Smooth muscle cell (in vitro differentiated cells): ENCODE data around the gene KCNK6. TPM values are rescaled to one million over a fixed set of nuclear protein-coding genes. Genes with fewer than 3 reads are reported as not detected.

Experiments
- DNase-seq: peaks from one replicate; lab custom pipeline; 2025; ENCODE audit not compliant: unreplicated experiment; lab: John Stamatoyannopoulos, UW
- H2AFZ ChIP-seq: fragments of 200-600 bp; sonication (generic); 2 replicates; pipeline ENCODE4 v1.6.0; 2016; ENCODE audit warnings: antibody characterized with exemption, low read depth, mild to moderate bottlenecking
- H3F3A ChIP-seq: fragments of 200-600 bp; sonication (generic); 2 replicates; pipeline ENCODE4 v1.6.0; 2017; ENCODE audit warnings: antibody characterized with exemption, low read depth
- H3K27ac ChIP-seq: fragments of 200-600 bp; sonication (generic); 2 replicates; pipeline ENCODE4 v1.5.1; 2016; ENCODE audit warnings: low read depth, mild to moderate bottlenecking
- H3K27me3 ChIP-seq: fragments of 200-600 bp; sonication (generic); 2 replicates; pipeline ENCODE4 v1.6.1; 2016; ENCODE audit warnings: low read depth, mild to moderate bottlenecking
- H3K36me3 ChIP-seq: fragments of 200-600 bp; sonication (generic); 2 replicates; pipeline ENCODE4 v1.5.1; 2016; ENCODE audit warnings: low read depth
- H3K4me1 ChIP-seq: fragments of 200-600 bp; sonication (generic); 2 replicates; pipeline ENCODE4 v1.5.1; 2016; ENCODE audit warnings: low read depth
- H3K4me2 ChIP-seq: fragments of 200-600 bp; sonication (generic); 2 replicates; pipeline ENCODE4 v1.6.0; 2016; ENCODE audit warnings: mild to moderate bottlenecking
- H3K4me3 ChIP-seq: fragments of 200-600 bp; sonication (generic); 2 replicates; pipeline ENCODE4 v1.5.1; 2016; ENCODE audit warnings: mild to moderate bottlenecking
- H3K79me2 ChIP-seq: fragments of 200-600 bp; sonication (generic); 2 replicates; pipeline ENCODE4 v1.6.0; 2016; ENCODE audit warnings: low read depth, mild to moderate bottlenecking
- H3K9ac ChIP-seq: fragments of 200-600 bp; sonication (generic); 2 replicates; pipeline ENCODE4 v1.6.0; 2016; ENCODE audit warnings: low read depth
- H3K9me3 ChIP-seq: fragments of 200-600 bp; sonication (generic); replicated peaks from 2 replicates; pipeline ENCODE4 v1.5.1; 2016; ENCODE audit warnings: low read depth
- H4K20me1 ChIP-seq: fragments of 200-600 bp; sonication (generic); 2 replicates; pipeline ENCODE4 v1.6.0; 2016; ENCODE audit warnings: low read depth
- CTCF ChIP-seq: fragments of 200-600 bp; sonication (generic); IDR thresholded peaks from 2 replicates; pipeline ENCODE4 v1.5.1; 2017; ENCODE audit warnings: borderline replicate concordance, mild to moderate bottlenecking, antibody characterized with exemption; ENCODE audit not compliant: insufficient read depth, poor library complexity, severe bottlenecking
- WGBS: methylation state at CpG from one replicate; pipeline ENCODE4 v1.1.7; 2016; ENCODE audit warnings: low lambda C conversion rate; 5-methylcytosine and 5-hydroxymethylcytosine counted together
- polyA plus RNA-seq: library from polyadenylated mRNA; unstranded; fragments of >200 nt; fragmentation: Nextera tagmentation; extraction: Ambion mirVana; gene quantifications from 2 replicates; pipeline ENCODE4 v1.2.1, GENCODE V29; 2016
- total RNA-seq: library from RNA; depleted of rRNA; stranded (reverse); fragments of >200 nt; gene quantifications from 2 replicates; pipeline ENCODE4 v1.2.3, GENCODE V29; 2014

The KCNK6 gene
- total and polyA plus RNA-seq, 2 experiments from 2014 or later, result 6.5 to 12.6 TPM

- WGBS, result 90% methylated on average over 9 of the region's 9 CpGs
- H3K27ac ChIP-seq, result no peak overlapping the region
- no peaks in the 10 kb centered on the region for H3F3A ChIP-seq
- no peaks in the 10 kb centered on the region for H3K79me2 ChIP-seq
- no peaks in the 10 kb centered on the region for H4K20me1 ChIP-seq
- H3K36me3 ChIP-seq, result no peaks in the 10 kb centered on the region
- peaks cover 45% of the 10 kb centered on the region for H3K27me3 ChIP-seq
- TF ChIP-seq CTCF, result no peak
- no peaks in the 10 kb centered on the region for H3K9me3 ChIP-seq
- H3K4me1 ChIP-seq, result no peaks in the 10 kb centered on the region
- DNase-seq, result no peak
- no peak overlapping the region for H2AFZ ChIP-seq
- H3K9ac ChIP-seq, result no peak overlapping the region
- no peak overlapping the region for H3K4me3 ChIP-seq
- H3K4me2 ChIP-seq, result no peak overlapping the region
Measured at GRCh38 chr19:38360351-38360750, 40.7 kb downstream of the KCNK6 start.

- Histone ChIP-seq H3K9me3 (no peaks in the 10 kb centered on the region), H3K27me3 (peaks cover 45% of the 10 kb centered on the region), H3F3A (no peaks in the 10 kb centered on the region), H3K4me1 (no peaks in the 10 kb centered on the region), H2AFZ (peak overlapping the region; percentile 52), H4K20me1 (no peaks in the 10 kb centered on the region), H3K4me2 (peak overlapping the region; percentile 99), H3K36me3 (no peaks in the 10 kb centered on the region), H3K4me3 (peak overlapping the region; percentile 70), H3K27ac (no peak overlapping the region), H3K79me2 (no peaks in the 10 kb centered on the region), H3K9ac (no peak overlapping the region)
- TF ChIP-seq CTCF, result no peak
- no peak for DNase-seq
- 38% methylated on average over 23 of the region's 23 CpGs for WGBS
Measured at GRCh38 chr19:38360839-38361631, 41.4 kb downstream of the KCNK6 start.

- H3K27ac ChIP-seq, result no peak overlapping the region
- peak; percentile 51 for DNase-seq
- peak overlapping the region; percentile 70 for H3K4me3 ChIP-seq
- H3K36me3 ChIP-seq, result no peaks in the 10 kb centered on the region
- no peaks in the 10 kb centered on the region for H3K9me3 ChIP-seq
- no peaks in the 10 kb centered on the region for H3K4me1 ChIP-seq
- no peak overlapping the region for H3K9ac ChIP-seq
- no peaks in the 10 kb centered on the region for H3F3A ChIP-seq
- TF ChIP-seq CTCF, result no peak
- peaks cover 44% of the 10 kb centered on the region for H3K27me3 ChIP-seq
- peak overlapping the region; percentile 99 for H3K4me2 ChIP-seq
- H3K79me2 ChIP-seq, result no peaks in the 10 kb centered on the region
- no peaks in the 10 kb centered on the region for H4K20me1 ChIP-seq
- H2AFZ ChIP-seq, result peak overlapping the region; percentile 52
- WGBS, result under 1% methylated on average over 32 of the region's 37 CpGs
Measured at GRCh38 chr19:38361633-38362075, 42.0 kb downstream of the KCNK6 start.
